ENCODE data around the gene GNG4.
"Not testable (repeated sequence)": the region's sequence is repeated elsewhere in the genome, so short reads cannot be mapped to it uniquely, and the experiment has no call there.

DNA sequence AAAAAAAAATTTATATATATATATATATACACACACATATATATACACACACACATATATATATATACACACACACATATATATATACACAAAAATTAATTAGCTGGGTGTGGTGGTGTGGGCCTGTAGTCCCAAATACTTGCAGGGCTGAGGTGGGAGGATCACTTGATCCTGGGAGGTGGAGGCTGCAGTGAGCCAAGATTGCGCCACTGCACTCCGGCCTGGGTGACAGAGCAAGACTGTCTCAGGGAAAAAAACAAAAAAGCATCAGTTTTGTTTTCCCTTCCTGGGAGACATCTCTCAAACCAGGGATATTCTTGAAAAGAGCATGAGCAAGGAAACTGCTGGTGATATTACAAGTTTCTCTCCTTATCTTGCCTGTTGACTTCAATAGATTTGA is 30.4 kb downstream of the GNG4 start:
- TF ChIP-seq CTCF, POLR2AphosphoS5 (IDR thresholded peaks at IDR 0.05): not testable (repeated sequence)

All from breast epithelium (tissue), 3 donors.